Fibroblast of lung (primary cell): ENCODE measurements around the gene UTF1. TPM values are rescaled to one million over a fixed set of nuclear protein-coding genes. Genes with fewer than 3 reads are reported as not detected.

ENCODE experiments used
- DNase-seq, 2 donors: peaks; one replicate each; pipeline versions ENCODE4 v3.0.0 to v3.0.0-alpha.2; 2010; ENCODE audit warnings: low read depth in 2 of 2
- H2AFZ ChIP-seq: 2 replicates; pipeline ENCODE4 v1.5.1; 2012; ENCODE audit warnings: low read length, control low read depth, inconsistent platforms
- H3K27ac ChIP-seq: 2 replicates; pipeline ENCODE4 v1.5.1; 2011; ENCODE audit warnings: low read length, control low read depth; ENCODE audit not compliant: insufficient read depth
- H3K27me3 ChIP-seq: 2 replicates; pipeline ENCODE4 v1.5.1; 2011; ENCODE audit warnings: mild to moderate bottlenecking, low read length; ENCODE audit not compliant: control insufficient read depth, insufficient read depth
- H3K36me3 ChIP-seq: 2 replicates; pipeline ENCODE4 v1.5.1; 2011; ENCODE audit warnings: low read length; ENCODE audit not compliant: control insufficient read depth, insufficient read depth
- H3K4me1 ChIP-seq: 2 replicates; pipeline ENCODE4 v1.5.1; 2011; ENCODE audit warnings: low read length; ENCODE audit not compliant: control insufficient read depth, insufficient read depth; ENCODE audit errors: extremely low read depth
- H3K4me2 ChIP-seq: 2 replicates; pipeline ENCODE4 v1.5.1; 2011; ENCODE audit warnings: low read length, control low read depth; ENCODE audit not compliant: insufficient read depth; ENCODE audit errors: extremely low read depth
- H3K4me3 ChIP-seq, 4 experiments: fragments of 200-600 bp in 1 of 4; sonication (generic) in 1 of 4; replicated peaks in 1 of 4; 2 replicates each; pipeline ENCODE4 v1.5.1; 2011 to 2016; ENCODE audit warnings: low read length in 4 of 4, low read depth in 3 of 4, mild to moderate bottlenecking in 3 of 4, control low read depth in 2 of 4, inconsistent platforms in 1 of 4, mixed read lengths in 1 of 4; ENCODE audit not compliant: insufficient read depth in 1 of 4; ENCODE audit errors: control extremely low read depth in 1 of 4
- H3K79me2 ChIP-seq: 2 replicates; pipeline ENCODE4 v1.5.1; 2012; ENCODE audit warnings: mild to moderate bottlenecking, low read length, inconsistent platforms; ENCODE audit not compliant: control insufficient read depth, insufficient read depth
- H3K9ac ChIP-seq: 2 replicates; pipeline ENCODE4 v1.5.1; 2011; ENCODE audit warnings: mild to moderate bottlenecking, low read length, control low read depth; ENCODE audit not compliant: insufficient read depth
- H3K9me3 ChIP-seq: 2 replicates; pipeline ENCODE4 v1.5.1; 2012; ENCODE audit warnings: low read depth, low read length; ENCODE audit not compliant: control insufficient read depth, insufficient read depth
- H4K20me1 ChIP-seq: 2 replicates; pipeline ENCODE4 v1.5.1; 2011; ENCODE audit warnings: low read length; ENCODE audit not compliant: control insufficient read depth, insufficient read depth; ENCODE audit errors: extremely low read depth
- CTCF ChIP-seq, 2 donors: IDR thresholded peaks in 1 of 2; conservative IDR thresholded peaks in 1 of 2; 1 replicate in 1 of 2; 2 replicates in 1 of 2; pipeline ENCODE4 v1.5.1; 2011 to 2012; ENCODE audit warnings: low read length in 2 of 2, control low read depth in 1 of 2, inconsistent platforms in 1 of 2, low read depth in 1 of 2, mild to moderate bottlenecking in 1 of 2
- EZH2 ChIP-seq: IDR thresholded peaks from 2 replicates; pipeline ENCODE4 v1.5.1; 2012; ENCODE audit warnings: low read length, control low read depth, mild to moderate bottlenecking; ENCODE audit errors: missing control alignments
- polyA plus RNA-seq, 2 donors: library from polyadenylated mRNA; depleted of rRNA in 1 of 2; stranded (reverse) in 1 of 2; unstranded in 1 of 2; fragments of >200 nt; gene quantifications; 2 replicates each; pipeline ENCODE4 v1.2.1, GENCODE V29; 2011 to 2012; ENCODE audit warnings: missing spikeins in 1 of 2
- total RNA-seq: library from RNA; depleted of rRNA; stranded (reverse); fragments of >200 nt; gene quantifications from 2 replicates; pipeline ENCODE4 v1.2.1, GENCODE V29; 2014

The UTF1 gene
- total and polyA plus RNA-seq, 2 donors (not counting 1 experiment from before 2014, with no cell fraction given): not detected

GRCh38 chr10:133270773-133271297 lies 40.8 kb downstream of the UTF1 start:
- no peak for TF ChIP-seq EZH2
- no peak for TF ChIP-seq CTCF (conservative IDR thresholded peaks at IDR 0.05 in 1 of 2, IDR thresholded peaks at IDR 0.05 in 1 of 2; ENCODE audit: low read depth in 1 of 2, low read length in 2 of 2)
- Histone ChIP-seq H3K79me2 (no peaks in the 10 kb centered on the region), H3K27ac (no peak overlapping the region), H3K4me2 (no peak overlapping the region), H3K36me3 (no peaks in the 10 kb centered on the region), H4K20me1 (no peaks in the 10 kb centered on the region), H3K9ac (no peak overlapping the region), H3K27me3 (no peaks in the 10 kb centered on the region), H3K4me3 (no peak overlapping the region), H2AFZ (no peak overlapping the region), H3K9me3 (no peaks in the 10 kb centered on the region), H3K4me1 (no peaks in the 10 kb centered on the region)
- no peak for DNase-seq

- TF ChIP-seq CTCF (conservative IDR thresholded peaks at IDR 0.05 in 1 of 2, IDR thresholded peaks at IDR 0.05 in 1 of 2; ENCODE audit: low read depth in 1 of 2, low read length in 2 of 2) (no peak), EZH2 (no peak)
- no peaks in the 10 kb centered on the region for H3K79me2 ChIP-seq
- H3K36me3 ChIP-seq: no peaks in the 10 kb centered on the region
Observed at GRCh38 chr10:133271521-133272300, 41.7 kb downstream of the UTF1 start.

GRCh38 chr10:133272301-133272963 lies 42.4 kb downstream of the UTF1 start:
- Histone ChIP-seq H4K20me1 (no peaks in the 10 kb centered on the region), H3K79me2 (no peaks in the 10 kb centered on the region), H3K4me1 (peaks cover 3% of the 10 kb centered on the region), H3K27ac (no peak overlapping the region), H2AFZ (no peak overlapping the region), H3K4me2 (no peak overlapping the region), H3K36me3 (no peaks in the 10 kb centered on the region), H3K9ac (no peak overlapping the region), H3K9me3 (no peaks in the 10 kb centered on the region), H3K27me3 (no peaks in the 10 kb centered on the region), H3K4me3 (no peak overlapping the region)
- no peak for DNase-seq
- TF ChIP-seq EZH2: no peak
- no peak for TF ChIP-seq CTCF (conservative IDR thresholded peaks at IDR 0.05 in 1 of 2, IDR thresholded peaks at IDR 0.05 in 1 of 2; ENCODE audit: low read depth in 1 of 2, low read length in 2 of 2)

More at GRCh38 chr10:133271521-133272300, 41.7 kb downstream of the UTF1 start:
- no peak overlapping the region for H3K9ac ChIP-seq
- H3K9me3 ChIP-seq: no peaks in the 10 kb centered on the region
- peaks cover 3% of the 10 kb centered on the region for H3K4me1 ChIP-seq
- H2AFZ ChIP-seq: no peak overlapping the region
- H3K4me3 ChIP-seq: no peak overlapping the region
- H3K4me2 ChIP-seq: no peak overlapping the region
- H3K27ac ChIP-seq: no peak overlapping the region
- H3K27me3 ChIP-seq: no peaks in the 10 kb centered on the region
- DNase-seq: no peak
- no peaks in the 10 kb centered on the region for H4K20me1 ChIP-seq
